ENCODE data around the gene CD72. TPM values are rescaled to one million over a fixed set of nuclear protein-coding genes. Genes with fewer than 3 reads are reported as not detected.

CD72 gene
- total RNA-seq, result 1 to 10 TPM in 1 of 4 donors, under 1 TPM in 1, not detected in 2; 0.27 to 1.9 TPM

DNA sequence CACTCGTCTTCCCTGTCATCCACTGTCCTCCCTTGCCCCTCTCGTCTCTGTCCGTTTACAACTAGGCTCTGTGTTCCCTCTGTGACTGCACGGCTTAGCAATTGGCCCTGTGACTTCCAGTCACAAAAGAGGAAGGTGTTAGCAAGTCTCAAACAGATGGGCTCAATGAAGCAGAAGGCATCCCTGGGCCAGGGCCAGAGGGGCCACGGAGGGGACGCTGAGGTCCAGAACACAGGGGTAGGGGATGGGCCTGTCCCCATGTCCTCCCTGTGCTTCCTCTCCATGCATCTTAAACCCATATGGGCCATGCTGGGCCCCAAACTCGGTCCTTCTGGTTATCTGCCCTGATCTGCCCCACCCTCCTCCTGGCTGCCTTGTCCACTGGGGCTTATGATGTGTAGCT lies at the start of gene CD72:
Gene CD72 (minus strand): TSS at position 89 of the 403 bp plus-strand sequence. CDS start 110 bp downstream, outside the sequence.
- Histone ChIP-seq H3K27me3 (peaks cover 0 to 18% (median 0%) of the 10 kb centered on the region in 4 donors), H3K36me3 (no peaks in the 10 kb centered on the region), H3K4me1 (peaks cover 0 to 28% (median 13%) of the 10 kb centered on the region in 3 donors), H3K9me3 (no peaks in the 10 kb centered on the region), H3K4me3 (peak within 1 kb of the TSS; percentile 14 to 71 (median 46)), H3K27ac (peak within 1 kb of the TSS in 3 of 4 donors; percentile 6 to 60 (median 31))
- intact Hi-C loops (cut with DNase I), result no loop called here
- WGBS, 2 donors, result 76 to 80% methylated on average over 6 to 7 of the region's 7 CpGs
- TF ChIP-seq, protein P1, sequence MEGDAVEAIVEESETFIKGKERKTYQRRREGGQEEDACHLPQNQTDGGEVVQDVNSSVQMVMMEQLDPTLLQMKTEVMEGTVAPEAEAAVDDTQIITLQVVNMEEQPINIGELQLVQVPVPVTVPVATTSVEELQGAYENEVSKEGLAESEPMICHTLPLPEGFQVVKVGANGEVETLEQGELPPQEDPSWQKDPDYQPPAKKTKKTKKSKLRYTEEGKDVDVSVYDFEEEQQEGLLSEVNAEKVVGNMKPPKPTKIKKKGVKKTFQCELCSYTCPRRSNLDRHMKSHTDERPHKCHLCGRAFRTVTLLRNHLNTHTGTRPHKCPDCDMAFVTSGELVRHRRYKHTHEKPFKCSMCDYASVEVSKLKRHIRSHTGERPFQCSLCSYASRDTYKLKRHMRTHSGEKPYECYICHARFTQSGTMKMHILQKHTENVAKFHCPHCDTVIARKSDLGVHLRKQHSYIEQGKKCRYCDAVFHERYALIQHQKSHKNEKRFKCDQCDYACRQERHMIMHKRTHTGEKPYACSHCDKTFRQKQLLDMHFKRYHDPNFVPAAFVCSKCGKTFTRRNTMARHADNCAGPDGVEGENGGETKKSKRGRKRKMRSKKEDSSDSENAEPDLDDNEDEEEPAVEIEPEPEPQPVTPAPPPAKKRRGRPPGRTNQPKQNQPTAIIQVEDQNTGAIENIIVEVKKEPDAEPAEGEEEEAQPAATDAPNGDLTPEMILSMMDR (IDR thresholded peaks at IDR 0.05), result no peak
- TF ChIP-seq POLR2A (IDR thresholded peaks at IDR 0.05), result peak in 1 of 4 donors; percentile 27
- no peak for DNase-seq

- H3K4me1 ChIP-seq, result peaks cover 6 to 28% (median 7%) of the 10 kb centered on the region in 3 donors
- WGBS, 2 donors, result 100% methylated on average over 1 to 2 of the region's 3 CpGs
- DNase-seq, result no peak
- H3K9me3 ChIP-seq, result no peaks in the 10 kb centered on the region
- no peaks in the 10 kb centered on the region for H3K27me3 ChIP-seq
- TF ChIP-seq POLR2A (IDR thresholded peaks at IDR 0.05), result no peak
- TF ChIP-seq, protein P1 (IDR thresholded peaks at IDR 0.05), result no peak
- no peak overlapping the region for H3K27ac ChIP-seq
- intact Hi-C loops (cut with DNase I), result no loop called here
- no peak overlapping the region for H3K4me3 ChIP-seq
- H3K36me3 ChIP-seq, result no peaks in the 10 kb centered on the region
These were observed 49.7 kb upstream of the CD72 start for GRCh38 chr9:35667939-35668338.

DNA sequence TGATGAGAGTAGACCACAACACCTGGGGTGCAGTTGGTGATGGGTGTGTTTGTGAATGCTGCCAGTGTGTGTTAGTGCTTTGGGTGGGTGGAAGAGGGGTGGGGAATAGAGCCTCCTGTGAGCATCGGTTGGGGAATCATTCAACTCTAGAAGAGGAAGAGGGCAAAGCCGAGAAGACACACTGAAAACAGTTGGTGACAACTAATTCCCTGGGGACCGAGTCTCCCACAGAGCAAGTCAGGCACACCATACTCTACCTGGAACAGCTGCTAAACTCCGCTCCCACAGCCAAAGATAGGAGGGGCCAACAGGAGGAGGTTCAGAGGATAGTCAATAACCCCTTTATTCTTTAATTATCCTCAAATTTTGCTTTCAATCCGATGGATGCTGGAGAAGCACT lies 48.3 kb upstream of the CD72 start:
- Histone ChIP-seq H3K9me3 (no peaks in the 10 kb centered on the region), H3K27ac (no peak overlapping the region), H3K4me1 (peaks cover 6 to 42% (median 11%) of the 10 kb centered on the region in 3 donors), H3K36me3 (peaks cover 0 to 10% (median 0%) of the 10 kb centered on the region in 3 donors), H3K27me3 (no peaks in the 10 kb centered on the region), H3K4me3 (no peak overlapping the region)
- 68 to 92% methylated on average over 4 to 5 of the region's 5 CpGs for WGBS, 2 donors
- DNase-seq, result no peak
- intact Hi-C loops (cut with DNase I), result no loop called here
- TF ChIP-seq, protein P1 (IDR thresholded peaks at IDR 0.05), result no peak
- TF ChIP-seq POLR2A (IDR thresholded peaks at IDR 0.05), result no peak

DNA sequence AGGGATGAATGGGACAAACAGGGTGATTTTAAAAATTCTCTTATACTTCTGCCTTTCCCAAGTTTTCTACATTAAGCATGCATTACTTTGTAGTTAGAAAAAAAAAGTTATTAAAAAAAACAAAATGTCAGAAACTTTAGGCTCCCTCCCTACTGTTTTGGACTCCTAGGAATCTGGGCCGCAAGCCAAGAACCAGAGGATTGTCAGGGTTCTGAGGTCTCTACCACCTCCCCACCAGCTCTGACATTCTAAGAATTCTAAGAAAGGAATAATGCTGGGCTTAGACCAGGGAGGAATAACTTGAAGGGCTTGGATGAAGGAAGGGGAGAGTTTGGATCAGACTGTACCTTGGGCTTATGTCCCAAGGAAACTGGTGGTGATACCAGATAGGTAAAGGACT lies 47.8 kb upstream of the CD72 start:
- no peaks in the 10 kb centered on the region for H3K9me3 ChIP-seq
- no peak overlapping the region for H3K27ac ChIP-seq
- no peaks in the 10 kb centered on the region for H3K27me3 ChIP-seq
- TF ChIP-seq, protein P1 (IDR thresholded peaks at IDR 0.05), result no peak
- TF ChIP-seq POLR2A (IDR thresholded peaks at IDR 0.05), result no peak
- H3K36me3 ChIP-seq, result peaks cover 0 to 15% (median 0%) of the 10 kb centered on the region in 3 donors
- peaks cover 7 to 47% (median 15%) of the 10 kb centered on the region in 3 donors for H3K4me1 ChIP-seq
- 83 to 100% methylated on average over 1 of the region's 1 CpG for WGBS, 2 donors
- intact Hi-C loops (cut with DNase I), result no loop called here
- no peak overlapping the region for H3K4me3 ChIP-seq
- DNase-seq, result no peak

- Histone ChIP-seq H3K9me3 (no peaks in the 10 kb centered on the region), H3K27me3 (no peaks in the 10 kb centered on the region), H3K36me3 (peaks cover 0 to 21% (median 0%) of the 10 kb centered on the region in 3 donors), H3K27ac (peak overlapping the region; percentile 50 to 96 (median 90)), H3K4me3 (peak overlapping the region; percentile 31 to 68 (median 58)), H3K4me1 (peaks cover 9 to 53% (median 15%) of the 10 kb centered on the region in 3 donors)
- WGBS, 2 donors, result 15 to 25% methylated on average over 4 to 5 of the region's 5 CpGs
- TF ChIP-seq POLR2A (IDR thresholded peaks at IDR 0.05), result no peak
- TF ChIP-seq, protein P1 (IDR thresholded peaks at IDR 0.05), result no peak
- intact Hi-C loops (cut with DNase I), result no loop called here
- DNase-seq, result no peak
These were observed 47.2 kb upstream of the CD72 start for GRCh38 chr9:35665471-35665818.

Measured in esophagus squamous epithelium (tissue), 5 donors.